Ovary (tissue), 9 donors: Measurements from ENCODE around the gene USP6NL. TPM values are rescaled to one million over a fixed set of nuclear protein-coding genes. Genes with fewer than 3 reads are reported as not detected.

Experiments
- DNase-seq, 5 donors: peaks; one replicate each; pipeline ENCODE4 v3.0.0-alpha.2; 2019 to 2020
- H3K27ac ChIP-seq, 2 donors: fragments of 200-600 bp; one replicate each; pipeline versions ENCODE4 v1.5.1 to v1.8.0; 2019 to 2022
- H3K27me3 ChIP-seq: fragments of 200-600 bp; one replicate; pipeline ENCODE4 v1.8.0; 2022
- H3K36me3 ChIP-seq: fragments of 200-600 bp; sonication (generic); one replicate; pipeline ENCODE4 v1.5.1; 2019
- H3K4me1 ChIP-seq: one replicate; pipeline ENCODE4 v1.8.1; 2013; ENCODE audit warnings: mild to moderate bottlenecking, moderate library complexity; ENCODE audit not compliant: insufficient read depth
- H3K4me3 ChIP-seq: fragments of 200-600 bp; sonication (generic); one replicate; pipeline ENCODE4 v1.5.1; 2017
- H3K9me3 ChIP-seq, 2 donors: fragments of 200-600 bp in 1 of 2; sonication (generic) in 1 of 2; one replicate each; pipeline versions ENCODE4 v1.5.1 to v1.8.1; 2013 to 2019; ENCODE audit warnings: mild to moderate bottlenecking in 1 of 2, moderate library complexity in 1 of 2
- EP300 ChIP-seq: sonication (generic); formaldehyde crosslinking; IDR thresholded peaks from one replicate; pipeline ENCODE4 v1.6.1; 2017; ENCODE audit warnings: antibody characterized with exemption
- POLR2A ChIP-seq: fragments of 450-650 bp; IDR thresholded peaks from one replicate; pipeline ENCODE4 v1.6.1; 2017; ENCODE audit warnings: antibody characterized with exemption, mild to moderate bottlenecking, moderate library complexity
- WGBS, 3 donors: extraction: QIAGEN DNeasy Blood & Tissue Kit in 1 of 3; methylation state at CpG; one replicate each; pipeline versions ENCODE4 v1.1.5 to v1.1.7; 2013 to 2017; 5-methylcytosine and 5-hydroxymethylcytosine counted together
- intact Hi-C, 4 donors: fragments of 100-400 bp; cut with DNase I; formaldehyde crosslinking; loops; one replicate each; pipeline versions ENCODE4 v1.11.0 to v1.15.1; 2022 to 2023
- polyA plus RNA-seq, 2 donors: library from polyadenylated mRNA; stranded (reverse); fragments of 200-250 nt in 1 of 2; fragments of 350-450 nt in 1 of 2; fragmentation: Illumina TruSeq in 1 of 2; extraction: RNeasy Lipid Tissue Mini Kit (QIAGEN cat#74804) in 1 of 2; gene quantifications; one replicate each; pipeline ENCODE4 v1.2.3, GENCODE V29; 2013 to 2014
- total RNA-seq, 7 donors: library from RNA; depleted of rRNA in 2 of 7; stranded (reverse); fragments of >200 nt in 2 of 7; fragmentation: NEBNext Ultra II Directional in 3 of 7; extraction: Animal tissue kit (Norgen Biotek cat#: 25700) in 3 of 7; gene quantifications; one replicate each; pipeline versions ENCODE4 v1.1.0 to v1.2.4, GENCODE V29; 2016 to 2023
- TF ChIP-seq, protein P1 (sequence below), 3 donors: fragments of 450-650 bp in 2 of 3; fragments of 200-600 bp in 1 of 3; IDR thresholded peaks; one replicate each; pipeline versions ENCODE4 v1.5.1 to v1.8.0; 2016 to 2022; ENCODE audit warnings: antibody characterized with exemption in 3 of 3, mild to moderate bottlenecking in 1 of 3
- donor health status: DM: no; HTN: no; CAD: no; lungs with moderate emphysema.
- donor health status: DM: no; HTN: no; CAD: no.
- donor health status: Bipolar disorder and iron deficiency.
- donor health status: DM: yes; HTN: yes; CAD: no.
- donor health status: DM: no; HTN: no; CAD: no.
- donor health status: DM: yes; HTN: yes; CAD: no.

The USP6NL gene
- total and polyA plus RNA-seq, 9 donors = 9.6 to 28.8 (median 16.3) TPM

DNA sequence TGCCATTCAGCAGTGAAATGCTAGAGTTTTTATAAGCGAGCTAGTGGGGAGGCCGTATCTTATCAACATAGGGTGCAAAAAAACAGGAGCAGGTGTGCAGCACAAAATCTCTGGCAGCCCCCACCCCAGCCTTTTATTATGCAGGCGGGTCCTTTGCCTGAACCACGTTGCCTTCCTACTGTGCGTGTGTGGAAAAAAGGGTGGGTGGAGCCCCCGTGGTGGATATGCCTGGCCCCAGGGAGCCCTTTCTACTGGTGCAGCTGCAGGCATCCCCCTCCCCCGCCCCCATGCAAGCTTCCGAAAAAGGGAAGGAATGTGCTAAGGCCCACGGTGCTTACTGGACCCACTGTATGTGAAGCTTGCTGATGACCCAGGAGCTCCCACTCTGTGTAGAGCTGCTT lies 175.9 kb downstream of the USP6NL start:
- Histone ChIP-seq H3K27me3 (no peaks in the 10 kb centered on the region), H3K4me3 (no peak overlapping the region), H3K36me3 (no peaks in the 10 kb centered on the region), H3K4me1 (no peaks in the 10 kb centered on the region), H3K27ac (no peak overlapping the region), H3K9me3 (no peaks in the 10 kb centered on the region)
- WGBS, 3 donors = 42 to 48% (median 43%) methylated on average over 9 of the region's 9 CpGs
- TF ChIP-seq POLR2A (no peak), EP300 (no peak)
- TF ChIP-seq, protein P1, sequence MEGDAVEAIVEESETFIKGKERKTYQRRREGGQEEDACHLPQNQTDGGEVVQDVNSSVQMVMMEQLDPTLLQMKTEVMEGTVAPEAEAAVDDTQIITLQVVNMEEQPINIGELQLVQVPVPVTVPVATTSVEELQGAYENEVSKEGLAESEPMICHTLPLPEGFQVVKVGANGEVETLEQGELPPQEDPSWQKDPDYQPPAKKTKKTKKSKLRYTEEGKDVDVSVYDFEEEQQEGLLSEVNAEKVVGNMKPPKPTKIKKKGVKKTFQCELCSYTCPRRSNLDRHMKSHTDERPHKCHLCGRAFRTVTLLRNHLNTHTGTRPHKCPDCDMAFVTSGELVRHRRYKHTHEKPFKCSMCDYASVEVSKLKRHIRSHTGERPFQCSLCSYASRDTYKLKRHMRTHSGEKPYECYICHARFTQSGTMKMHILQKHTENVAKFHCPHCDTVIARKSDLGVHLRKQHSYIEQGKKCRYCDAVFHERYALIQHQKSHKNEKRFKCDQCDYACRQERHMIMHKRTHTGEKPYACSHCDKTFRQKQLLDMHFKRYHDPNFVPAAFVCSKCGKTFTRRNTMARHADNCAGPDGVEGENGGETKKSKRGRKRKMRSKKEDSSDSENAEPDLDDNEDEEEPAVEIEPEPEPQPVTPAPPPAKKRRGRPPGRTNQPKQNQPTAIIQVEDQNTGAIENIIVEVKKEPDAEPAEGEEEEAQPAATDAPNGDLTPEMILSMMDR (IDR thresholded peaks at IDR 0.05) = no peak
- no peak for DNase-seq
- intact Hi-C loops = no loop called here

DNA sequence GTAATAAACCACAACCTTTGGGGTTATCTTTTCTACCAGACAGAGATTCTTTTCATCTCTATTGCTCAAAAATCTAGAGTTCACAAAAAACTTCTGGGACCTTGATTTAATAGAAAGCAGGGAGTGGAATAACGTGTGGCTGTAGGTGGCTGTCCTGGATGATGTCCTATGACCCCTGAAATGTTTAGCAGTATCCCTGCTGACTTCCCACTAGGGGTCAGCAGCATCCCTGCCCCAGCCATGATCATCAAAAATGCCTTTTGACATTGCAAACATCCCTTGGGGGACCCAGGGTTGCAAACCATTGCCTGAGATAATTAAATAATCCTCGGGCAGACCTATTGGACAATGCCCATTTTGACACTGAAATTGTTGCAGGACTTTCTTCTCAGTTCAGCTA lies 177.1 kb downstream of the USP6NL start:
- Histone ChIP-seq H3K9me3 (no peaks in the 10 kb centered on the region), H3K36me3 (no peaks in the 10 kb centered on the region), H3K27ac (no peak overlapping the region), H3K4me1 (no peaks in the 10 kb centered on the region), H3K27me3 (no peaks in the 10 kb centered on the region), H3K4me3 (no peak overlapping the region)
- TF ChIP-seq, protein P1 (IDR thresholded peaks at IDR 0.05) = no peak
- no peak for TF ChIP-seq POLR2A
- TF ChIP-seq EP300 = no peak
- no peak for DNase-seq
- 53 to 65% (median 62%) methylated on average over 2 of the region's 2 CpGs for WGBS, 3 donors
- intact Hi-C loops = no loop called here

DNA sequence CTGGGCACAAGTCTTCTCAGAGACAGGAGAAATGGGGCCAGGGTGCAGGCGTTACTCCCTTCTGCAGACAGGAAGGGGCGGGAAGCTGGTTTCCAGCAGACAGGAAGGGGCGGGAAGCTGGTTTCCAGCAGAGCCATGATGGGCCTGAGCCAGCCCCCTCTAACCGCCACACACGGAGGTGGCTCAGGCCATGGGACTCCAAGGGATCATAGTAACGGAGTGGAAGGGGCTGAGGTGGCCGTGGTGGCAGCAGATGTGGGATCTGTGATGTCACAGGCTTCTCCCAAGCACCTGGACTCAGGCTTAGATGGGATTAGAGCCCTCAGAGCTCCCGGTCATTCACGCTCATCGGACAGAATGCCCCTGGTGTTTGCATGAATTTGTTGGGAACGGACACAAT lies 177.8 kb downstream of the USP6NL start:
- 93 to 97% (median 96%) methylated on average over 10 to 11 of the region's 11 CpGs for whole genome bisulfite sequencing, 3 donors
- TF ChIP-seq, protein P1 (IDR thresholded peaks at IDR 0.05) = no peak
- TF ChIP-seq POLR2A = no peak
- TF ChIP-seq EP300 = no peak
- Histone ChIP-seq H3K27me3 (no peaks in the 10 kb centered on the region), H3K9me3 (no peaks in the 10 kb centered on the region), H3K27ac (no peak overlapping the region), H3K4me1 (no peaks in the 10 kb centered on the region), H3K4me3 (no peak overlapping the region), H3K36me3 (no peaks in the 10 kb centered on the region)
- DNase-seq = no peak
- intact Hi-C loops = no loop called here

DNA sequence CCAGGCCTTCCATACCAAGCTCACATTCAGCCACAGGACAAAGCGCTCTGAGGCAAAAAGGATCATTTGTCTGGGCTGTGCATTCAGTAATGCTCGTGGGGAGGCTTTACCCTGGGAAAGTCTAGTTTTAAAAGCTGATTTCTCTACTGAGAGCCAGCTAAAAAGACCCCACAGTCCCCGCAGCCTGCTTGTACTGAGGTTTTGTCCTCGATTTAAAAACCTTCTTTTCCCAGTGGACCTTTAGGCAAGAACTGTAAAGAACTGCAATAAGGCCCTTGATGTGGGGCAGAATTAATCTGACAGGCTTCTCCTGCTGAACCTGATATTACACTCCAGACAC lies 180.3 kb downstream of the USP6NL start:
- intact Hi-C loops = no loop called here
- no peak for DNase-seq
- Histone ChIP-seq H3K9me3 (no peaks in the 10 kb centered on the region), H3K27ac (no peak overlapping the region), H3K36me3 (no peaks in the 10 kb centered on the region), H3K4me3 (no peak overlapping the region), H3K27me3 (no peaks in the 10 kb centered on the region), H3K4me1 (no peaks in the 10 kb centered on the region)
- 66 to 79% (median 72%) methylated on average over 4 of the region's 4 CpGs for WGBS, 3 donors
- TF ChIP-seq, protein P1 (IDR thresholded peaks at IDR 0.05) = no peak
- no peak for TF ChIP-seq EP300
- TF ChIP-seq POLR2A = no peak
